GM19468 (cell line): Measurements from ENCODE around the gene GPR89A.
"Not testable (repeated sequence)": the region's sequence is repeated elsewhere in the genome, so short reads cannot be mapped to it uniquely, and the experiment has no call there.

Experiments used
- ATAC-seq: cut with Tn5 transposase; IDR thresholded peaks from one replicate; pipeline ENCODE4 v1.9.1; 2021; ENCODE audit warnings: mild to moderate bottlenecking, moderate library complexity, moderate number of reproducible peaks; ENCODE audit not compliant: unreplicated experiment; ENCODE audit errors: extremely low read depth

The GPR89A gene

GRCh38 chr1:145607833-145608733 lies at the start of gene GPR89A:
Gene GPR89A (plus strand): TSS chr1:145607988. CDS start chr1:145608134, 146 bp downstream.
- peak; percentile 82 for ATAC-seq

- not testable (repeated sequence) for ATAC-seq
Measured at GRCh38 chr1:145586820-145587219, 21.0 kb upstream of the GPR89A start.

GRCh38 chr1:145590806-145591205 lies 17.0 kb upstream of the GPR89A start:
- not testable (repeated sequence) for ATAC-seq

DNA sequence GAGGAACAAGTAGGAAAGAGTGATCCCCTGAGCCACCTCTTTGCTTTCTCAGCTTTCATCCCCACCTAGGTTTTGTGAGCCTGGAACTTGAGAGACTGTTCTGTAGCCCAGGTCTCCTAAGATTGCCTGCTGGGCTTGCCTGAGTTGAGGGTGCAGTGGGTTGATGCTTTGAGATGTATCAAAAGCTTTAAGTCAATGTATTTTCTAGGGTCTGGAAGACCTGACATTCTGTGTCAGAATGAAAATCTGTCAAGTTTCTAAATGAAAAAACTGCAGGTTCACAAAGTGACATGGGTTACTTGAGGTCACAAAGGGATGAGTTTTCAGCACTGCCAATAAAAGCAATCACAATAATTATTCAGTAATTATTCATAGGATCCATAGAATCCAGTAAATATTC lies 15.4 kb upstream of the GPR89A start:
- ATAC-seq: not testable (repeated sequence)

DNA sequence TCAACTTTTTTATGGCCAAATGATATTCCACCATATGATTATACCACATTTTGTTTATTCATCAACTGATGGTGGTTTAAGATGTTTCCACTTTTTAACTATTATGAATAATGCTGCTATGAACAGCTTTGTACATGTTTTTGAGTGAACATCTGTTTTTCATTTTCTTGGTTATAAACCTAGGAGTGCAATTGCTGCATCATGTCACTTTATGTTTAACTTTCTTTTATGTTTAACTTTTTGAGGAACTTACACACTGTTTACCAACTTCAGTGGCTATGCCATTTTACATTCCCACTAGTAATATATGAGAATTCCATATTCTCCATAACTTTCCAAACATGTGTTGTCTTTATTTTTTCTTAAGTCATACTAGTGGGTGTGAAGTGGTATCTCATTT lies 12.4 kb upstream of the GPR89A start:
- ATAC-seq: not testable (repeated sequence)

DNA sequence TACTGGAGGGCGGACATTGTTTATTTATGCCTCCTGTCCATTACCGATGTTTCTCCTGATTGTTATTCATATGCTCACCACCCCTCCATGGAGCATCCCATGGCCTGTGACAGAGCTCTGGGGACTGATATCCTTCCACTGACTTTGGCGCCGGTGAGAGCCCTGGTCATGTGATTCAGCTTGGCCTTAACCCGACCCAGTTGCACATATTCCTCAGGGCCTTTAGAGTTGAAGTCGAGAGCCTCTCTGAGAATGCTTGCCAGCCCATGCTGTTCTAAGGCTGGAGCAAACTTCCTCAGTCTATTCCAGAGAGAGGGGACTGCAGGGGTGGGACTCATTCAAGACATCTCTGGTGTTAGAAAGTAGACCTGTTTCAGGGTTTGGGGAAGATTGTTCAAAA lies 11.6 kb upstream of the GPR89A start:
- ATAC-seq: not testable (repeated sequence)

DNA sequence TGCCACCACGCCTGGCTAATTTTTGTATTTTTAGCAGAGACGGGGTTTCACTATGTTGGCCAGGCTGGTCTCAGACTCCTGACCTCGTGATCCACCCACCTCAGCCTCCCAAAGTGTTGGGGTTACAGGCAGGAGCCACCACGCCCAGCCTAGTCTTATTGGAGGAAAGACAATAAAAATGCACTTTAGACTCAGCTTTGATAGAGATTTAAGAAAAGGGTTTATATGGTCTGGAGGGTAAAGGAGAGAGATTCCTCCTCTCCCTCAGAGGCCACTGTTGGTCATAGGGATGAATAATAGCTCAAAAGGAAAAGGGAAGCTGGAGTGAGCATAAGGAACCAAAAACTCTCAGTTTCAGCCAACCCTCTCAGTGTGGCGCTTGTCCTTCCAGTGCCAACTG lies 8.4 kb upstream of the GPR89A start:
- ATAC-seq: not testable (repeated sequence)

- no peak for ATAC-seq
Measured at GRCh38 chr1:145601593-145601992, 6.2 kb upstream of the GPR89A start.

GRCh38 chr1:145606840-145607239 lies 948 bp upstream of the GPR89A start:
- ATAC-seq: not testable (repeated sequence)

DNA sequence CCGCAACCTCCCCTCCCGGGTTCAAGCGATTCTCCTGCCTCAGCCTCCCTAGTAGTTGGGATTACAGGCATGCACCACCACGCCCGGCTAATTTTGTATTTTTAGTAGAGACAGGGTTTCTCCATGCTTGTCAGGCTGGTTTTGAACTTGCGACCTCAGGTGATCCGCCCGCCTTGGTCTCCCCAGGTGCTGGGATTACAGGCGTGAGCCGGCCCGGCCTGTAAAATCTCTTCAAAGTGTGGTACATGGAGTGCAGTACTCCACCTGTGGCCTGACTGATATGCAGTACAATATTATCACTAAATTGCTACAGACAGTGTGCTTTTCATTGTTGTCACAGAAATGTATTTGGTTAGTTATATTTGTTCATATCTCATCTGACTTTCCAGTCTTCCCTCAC lies 499 bp upstream of the GPR89A start:
- ATAC-seq: not testable (repeated sequence)

- ATAC-seq: not testable (repeated sequence)
Measured at GRCh38 chr1:145610744-145611143, 3.0 kb downstream of the GPR89A start.

DNA sequence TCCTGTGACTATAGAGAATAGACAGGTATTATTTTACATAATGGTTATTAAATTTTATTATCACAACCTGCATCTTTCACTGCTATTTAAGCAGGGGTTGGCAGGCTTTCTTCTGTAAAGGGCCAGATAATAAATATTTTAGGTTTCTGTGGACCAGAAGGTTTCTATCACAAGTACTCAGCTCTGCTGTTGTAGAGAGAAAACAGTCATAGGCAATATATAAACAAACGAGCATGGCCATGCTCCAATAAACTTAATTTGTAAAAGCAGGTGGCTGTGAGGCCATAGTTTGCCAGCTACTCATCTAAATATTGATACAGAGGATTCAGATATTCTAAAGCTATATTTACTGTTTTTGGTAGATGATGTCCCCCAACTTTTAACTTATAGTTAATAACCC lies 12.3 kb downstream of the GPR89A start:
- ATAC-seq: not testable (repeated sequence)

GRCh38 chr1:145622177-145622576 lies 14.4 kb downstream of the GPR89A start:
- not testable (repeated sequence) for ATAC-seq

DNA sequence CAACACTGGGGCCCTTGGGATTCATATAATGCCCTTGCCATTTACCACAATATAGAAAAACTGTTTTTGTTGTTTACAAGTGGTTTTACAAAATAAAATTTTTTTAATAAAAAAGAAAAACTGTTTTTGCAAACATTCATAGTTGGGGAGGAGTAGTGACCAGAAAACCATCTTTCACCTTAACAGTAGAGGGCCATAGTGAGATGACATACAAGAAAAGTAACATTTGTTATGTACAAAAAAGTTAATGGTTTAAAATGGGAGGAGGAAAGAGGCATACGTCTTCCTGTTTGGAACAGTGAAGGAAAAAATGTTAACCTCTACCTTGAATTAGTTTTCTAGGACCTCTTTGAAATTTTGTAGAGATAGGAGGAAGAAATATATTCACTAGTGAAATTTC lies 28.4 kb downstream of the GPR89A start:
- not testable (repeated sequence) for ATAC-seq

DNA sequence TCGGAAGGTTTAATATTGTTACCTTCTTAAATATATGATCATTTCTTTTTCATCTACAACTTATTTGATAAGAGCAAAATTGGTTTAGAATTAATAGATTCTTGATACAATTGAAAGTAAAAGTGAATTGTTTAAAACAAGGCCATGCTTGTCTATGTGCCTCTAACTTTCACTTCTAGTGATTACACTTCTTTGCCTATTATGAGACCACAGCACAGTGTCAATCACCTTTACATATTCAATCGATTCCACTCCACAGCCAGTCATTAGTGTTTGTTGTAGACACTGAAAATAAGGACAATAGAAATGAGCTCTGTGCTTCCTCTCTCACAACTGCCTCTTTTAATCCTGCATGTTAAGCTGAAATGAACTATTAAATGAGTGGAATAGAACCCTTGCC lies 34.1 kb downstream of the GPR89A start:
- not testable (repeated sequence) for ATAC-seq

- not testable (repeated sequence) for ATAC-seq
Measured at GRCh38 chr1:145643990-145644389, 36.2 kb downstream of the GPR89A start.

DNA sequence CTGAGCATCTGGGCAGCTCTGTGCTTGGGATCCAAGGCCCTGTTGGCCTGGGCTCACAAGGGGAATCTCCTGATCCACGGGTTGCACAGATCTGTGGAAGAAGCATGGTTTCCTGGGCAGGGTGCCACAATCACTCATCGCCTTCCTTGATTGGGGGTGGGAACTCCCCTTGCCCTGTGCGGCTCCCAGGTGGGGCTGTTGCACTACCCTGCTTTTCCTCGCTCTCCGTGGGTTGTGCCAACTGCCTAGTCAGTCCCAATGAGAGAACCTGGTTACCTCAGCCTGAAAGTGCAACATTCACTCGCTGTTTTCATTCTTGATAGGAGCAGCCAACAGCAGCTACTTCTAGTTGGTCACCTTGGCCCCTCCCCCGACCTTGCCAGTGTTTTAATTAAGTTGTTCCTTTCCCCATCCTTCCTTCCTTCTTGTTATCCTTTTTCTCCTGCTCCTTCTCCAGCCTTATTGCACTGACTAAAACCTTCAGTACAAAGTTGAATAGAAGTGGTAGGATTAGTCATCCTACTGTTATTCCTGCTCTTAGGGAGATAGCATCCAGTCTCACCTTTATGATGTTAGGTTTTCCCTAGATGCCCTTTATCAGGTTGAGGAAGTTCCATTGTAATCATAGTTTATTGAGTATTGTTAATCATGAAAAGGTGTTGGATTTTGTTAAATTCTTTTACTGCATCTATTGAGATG lies 48.6 kb downstream of the GPR89A start:
- ATAC-seq: not testable (repeated sequence)

- ATAC-seq: not testable (repeated sequence)
Measured at GRCh38 chr1:145662502-145662901, 54.7 kb downstream of the GPR89A start.

- ATAC-seq: not testable (repeated sequence)
Measured at GRCh38 chr1:145665015-145665414, 57.2 kb downstream of the GPR89A start.

DNA sequence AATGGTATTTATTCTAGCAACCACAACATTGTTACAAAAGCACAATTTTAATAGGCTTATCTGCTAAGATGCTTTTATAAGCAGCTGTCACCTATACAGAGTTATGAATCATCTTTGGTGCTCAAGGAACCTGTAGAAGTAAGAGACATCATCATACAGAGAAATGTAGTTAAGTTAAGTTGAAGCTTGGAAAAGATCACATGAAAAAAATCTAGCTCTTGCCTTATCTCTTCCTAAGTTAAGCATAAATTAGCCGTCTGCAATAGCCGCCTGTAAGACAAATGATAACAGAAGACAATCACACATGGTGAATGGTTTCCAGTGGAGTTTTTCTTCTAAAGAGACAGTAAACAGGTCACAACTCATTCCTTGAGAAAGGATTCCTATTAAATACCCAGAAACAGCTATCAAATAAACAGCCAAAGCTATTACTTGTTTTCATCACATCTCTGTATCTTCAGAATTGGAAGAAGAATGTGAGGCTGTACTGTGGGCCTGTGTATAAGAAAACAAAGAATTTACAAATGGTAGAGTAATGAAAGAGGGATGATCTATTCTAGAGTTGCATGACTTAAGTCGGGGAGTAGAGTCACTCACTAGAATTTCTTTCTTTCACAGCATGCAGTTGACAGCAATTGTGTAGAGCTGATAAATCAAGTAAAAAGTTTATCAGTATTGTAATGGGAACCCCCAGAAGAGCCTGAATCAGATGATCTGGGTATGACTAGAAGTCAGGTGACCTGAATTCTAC lies 63.4 kb downstream of the GPR89A start:
- ATAC-seq: not testable (repeated sequence)
